Right atrium auricular region (tissue), 2 donors: ENCODE data around the gene ITGAX. TPM values are rescaled to one million over a fixed set of nuclear protein-coding genes. Genes with fewer than 3 reads are reported as not detected.

Experiments
- DNase-seq: peaks from one replicate; pipeline ENCODE4 v3.0.0-alpha.2; 2019; ENCODE audit warnings: low spot score
- H3K27ac ChIP-seq, 2 donors: fragments of 200-600 bp; sonication (generic); 1 replicate in 1 of 2; 2 replicates in 1 of 2; pipeline ENCODE4 v1.5.1; 2016 to 2019
- H3K27me3 ChIP-seq, 2 donors: fragments of 200-600 bp; sonication (generic); one replicate each; pipeline versions ENCODE4 v1.5.1 to v1.6.0; 2017 to 2019
- H3K36me3 ChIP-seq: fragments of 200-600 bp; sonication (generic); one replicate; pipeline ENCODE4 v1.5.1; 2016
- H3K4me1 ChIP-seq, 2 donors: fragments of 200-600 bp; sonication (generic); one replicate each; pipeline versions ENCODE4 v1.5.1 to v1.6.0; 2017 to 2019
- H3K4me3 ChIP-seq, 2 donors: fragments of 200-600 bp; sonication (generic); 1 replicate in 1 of 2; 2 replicates in 1 of 2; pipeline ENCODE4 v1.5.1; 2017 to 2019; ENCODE audit warnings: mild to moderate bottlenecking in 1 of 2, moderate library complexity in 1 of 2
- H3K9me3 ChIP-seq, 2 donors: fragments of 200-600 bp; sonication (generic); one replicate each; pipeline ENCODE4 v1.5.1; 2019
- CTCF ChIP-seq, 2 donors: fragments of 200-600 bp; sonication (generic); IDR thresholded peaks; one replicate each; pipeline ENCODE4 v1.5.1; 2019; ENCODE audit warnings: antibody characterized with exemption in 2 of 2
- total RNA-seq, 2 donors: library from RNA; depleted of rRNA; stranded (reverse); fragments of >200 nt; gene quantifications; one replicate each; pipeline ENCODE4 v1.1.0, GENCODE V29; 2016

The ITGAX gene
- total RNA-seq, 2 donors from 2014 or later = 0.78 to 2.6 TPM

GRCh38 chr16:31360251-31360650 lies 5.3 kb downstream of the ITGAX start:
- Histone ChIP-seq H3K27me3 (no peaks in the 10 kb centered on the region), H3K4me3 (no peak overlapping the region), H3K9me3 (no peaks in the 10 kb centered on the region), H3K4me1 (peaks cover 0 to 11% of the 10 kb centered on the region in 2 donors), H3K36me3 (no peaks in the 10 kb centered on the region), H3K27ac (no peak overlapping the region)
- no peak for DNase-seq
- no peak for TF ChIP-seq CTCF (IDR thresholded peaks at IDR 0.05)

- no peak for TF ChIP-seq CTCF (IDR thresholded peaks at IDR 0.05)
- H3K9me3 ChIP-seq = no peaks in the 10 kb centered on the region
- no peak for DNase-seq
Measured at GRCh38 chr16:31361201-31362110, 6.5 kb downstream of the ITGAX start.

GRCh38 chr16:31362476-31363405 lies 7.8 kb downstream of the ITGAX start:
- no peak for TF ChIP-seq CTCF (IDR thresholded peaks at IDR 0.05)
- Histone ChIP-seq H3K9me3 (no peaks in the 10 kb centered on the region), H3K36me3 (no peaks in the 10 kb centered on the region), H3K4me3 (no peak overlapping the region), H3K27ac (no peak overlapping the region), H3K4me1 (peaks cover 0 to 4% of the 10 kb centered on the region in 2 donors), H3K27me3 (no peaks in the 10 kb centered on the region)
- no peak for DNase-seq

More at GRCh38 chr16:31361201-31362110, 6.5 kb downstream of the ITGAX start:
- Histone ChIP-seq H3K4me3 (no peak overlapping the region), H3K4me1 (peaks cover 0 to 11% of the 10 kb centered on the region in 2 donors), H3K27me3 (no peaks in the 10 kb centered on the region), H3K36me3 (no peaks in the 10 kb centered on the region), H3K27ac (no peak overlapping the region)

GRCh38 chr16:31363721-31364120 lies 8.7 kb downstream of the ITGAX start:
- no peaks in the 10 kb centered on the region for H3K4me1 ChIP-seq
- H3K4me3 ChIP-seq = no peak overlapping the region
- no peak overlapping the region for H3K27ac ChIP-seq
- no peaks in the 10 kb centered on the region for H3K36me3 ChIP-seq
- DNase-seq = no peak
- TF ChIP-seq CTCF (IDR thresholded peaks at IDR 0.05) = no peak
- no peaks in the 10 kb centered on the region for H3K9me3 ChIP-seq
- H3K27me3 ChIP-seq = no peaks in the 10 kb centered on the region

GRCh38 chr16:31364421-31364820 lies 9.4 kb downstream of the ITGAX start:
- no peak for DNase-seq
- no peak overlapping the region for H3K4me3 ChIP-seq

More at GRCh38 chr16:31364421-31364820, 9.4 kb downstream of the ITGAX start:
- Histone ChIP-seq H3K4me1 (no peaks in the 10 kb centered on the region), H3K36me3 (no peaks in the 10 kb centered on the region), H3K9me3 (no peaks in the 10 kb centered on the region), H3K27ac (no peak overlapping the region), H3K27me3 (no peaks in the 10 kb centered on the region)
- no peak for TF ChIP-seq CTCF (IDR thresholded peaks at IDR 0.05)
